GM18858 (cell line): ENCODE measurements around the gene SIPA1L3.
"Not testable (repeated sequence)": the region's sequence is repeated elsewhere in the genome, so short reads cannot be mapped to it uniquely, and the experiment has no call there.

Source experiments
- ATAC-seq: cut with Tn5 transposase; IDR thresholded peaks from one replicate; pipeline ENCODE4 v1.9.1; 2021; ENCODE audit not compliant: unreplicated experiment

SIPA1L3 gene

DNA sequence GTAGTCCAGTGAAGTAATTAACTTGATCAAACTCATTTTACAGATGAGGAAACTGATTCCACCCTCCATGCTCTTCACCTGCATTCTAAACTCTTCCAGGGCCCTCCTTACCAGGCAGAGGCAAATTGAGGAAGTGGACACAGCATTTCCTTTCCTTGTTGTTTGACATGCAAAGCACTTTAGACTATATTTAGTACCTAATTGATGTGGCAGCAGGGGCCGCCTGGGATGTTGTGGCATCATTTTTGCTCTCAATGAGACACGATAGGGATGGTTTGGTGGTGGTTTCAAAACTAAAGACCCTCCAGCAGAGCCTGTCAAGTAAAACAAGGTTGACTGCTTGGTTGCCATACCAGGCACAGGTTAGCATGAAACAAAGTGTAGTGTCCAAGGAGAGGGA is 7.9 kb downstream of the SIPA1L3 start:
- ATAC-seq: no peak

DNA sequence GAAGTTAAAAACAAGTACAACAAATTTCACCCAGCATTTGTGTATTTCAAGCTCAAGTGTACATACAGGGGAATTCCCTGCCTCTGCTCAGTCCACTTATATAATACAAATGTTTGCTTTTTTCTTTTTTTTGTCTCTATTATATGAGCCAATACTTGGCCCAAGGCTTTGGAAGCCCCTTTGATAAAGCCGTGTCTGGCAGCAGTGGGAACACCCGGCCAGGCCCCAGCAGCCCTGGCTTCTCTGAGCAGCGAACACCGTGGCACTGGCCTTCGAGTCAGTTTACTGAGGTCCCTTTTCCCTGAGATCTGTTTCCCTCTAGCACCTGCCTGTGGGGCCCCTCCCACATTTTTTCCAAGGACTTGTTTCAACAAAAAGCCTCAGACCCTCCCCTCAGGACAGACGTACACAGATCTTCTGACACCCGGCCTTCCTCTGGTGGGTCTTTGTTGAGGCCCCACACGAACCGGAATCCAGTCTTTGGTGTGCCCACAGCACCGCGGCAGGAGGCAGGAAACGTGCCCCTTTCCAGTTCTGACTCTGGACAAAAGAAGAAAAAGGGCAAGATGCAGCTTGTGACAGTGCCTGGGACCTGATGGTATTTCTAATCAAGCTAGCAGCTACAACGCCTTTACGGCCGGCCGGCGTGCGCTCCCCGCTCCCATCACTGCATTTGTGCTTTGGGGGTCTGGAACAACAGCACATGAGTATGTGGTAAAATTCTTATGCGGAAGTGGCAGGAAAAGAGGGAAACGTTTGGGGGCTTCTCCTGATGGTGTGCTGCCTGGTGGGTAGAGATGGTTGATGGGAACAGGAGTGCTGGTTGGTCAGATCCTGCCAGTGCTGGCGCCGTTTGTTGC is 13.8 kb downstream of the SIPA1L3 start:
- ATAC-seq: no peak

DNA sequence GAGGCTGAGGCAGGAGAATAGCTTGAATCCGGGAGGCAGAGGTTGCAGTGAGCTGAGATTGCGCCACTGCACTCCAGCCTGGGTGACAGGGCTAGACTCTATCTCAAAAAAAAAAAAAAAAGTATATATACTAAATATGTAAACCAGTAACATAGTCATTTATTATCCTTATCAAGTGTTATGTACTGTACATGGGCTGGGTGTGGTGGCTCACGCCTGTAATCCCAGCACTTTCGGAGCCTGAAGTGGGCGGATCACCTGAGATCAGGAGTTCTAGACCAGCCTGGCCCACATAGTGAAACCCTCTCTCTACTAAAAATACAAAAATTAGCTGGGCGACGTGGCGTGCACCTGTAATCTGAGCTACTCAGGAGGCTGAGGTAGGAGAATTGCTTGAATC is 17.6 kb downstream of the SIPA1L3 start:
- ATAC-seq: not testable (repeated sequence)

DNA sequence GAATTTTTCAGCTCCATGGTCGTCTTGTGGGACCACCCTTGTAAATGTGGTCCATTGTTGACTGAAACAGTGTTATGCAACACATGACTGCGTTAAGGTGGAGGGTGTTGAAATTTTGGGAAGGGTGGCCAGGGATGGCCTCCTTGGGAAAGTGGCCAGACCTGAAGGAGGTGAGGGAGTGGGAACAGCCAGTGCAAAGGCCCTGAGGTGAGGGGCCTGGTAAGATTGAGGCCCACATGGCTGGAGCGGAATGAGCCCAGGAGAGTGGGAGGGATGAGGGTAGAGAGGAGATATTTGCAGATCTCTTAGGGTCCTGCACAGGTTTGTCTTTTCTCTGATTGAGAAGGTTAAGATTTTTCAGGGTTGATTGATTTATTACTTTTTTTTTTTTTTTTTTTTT is 18.2 kb downstream of the SIPA1L3 start:
- no peak for ATAC-seq

DNA sequence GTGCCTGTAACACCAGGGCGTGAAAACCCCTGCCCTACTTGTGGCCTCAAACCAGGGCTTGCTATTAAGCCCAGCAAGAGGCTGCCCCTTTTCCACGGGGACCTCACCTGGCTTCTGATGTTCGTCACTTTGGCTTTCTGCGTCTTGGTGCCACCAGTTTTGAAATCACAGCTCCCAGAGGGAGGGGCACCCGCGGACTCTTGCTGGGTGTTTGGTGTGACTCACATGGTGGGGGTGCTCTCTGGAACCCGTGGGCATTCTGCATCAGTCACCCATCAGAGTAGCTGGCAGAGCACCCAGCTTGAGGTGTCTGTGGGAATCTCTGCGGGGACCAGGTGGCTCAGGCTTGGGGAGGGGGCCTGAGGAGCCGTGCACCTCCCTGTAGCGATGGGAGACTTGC is 19.2 kb downstream of the SIPA1L3 start:
- ATAC-seq: no peak

DNA sequence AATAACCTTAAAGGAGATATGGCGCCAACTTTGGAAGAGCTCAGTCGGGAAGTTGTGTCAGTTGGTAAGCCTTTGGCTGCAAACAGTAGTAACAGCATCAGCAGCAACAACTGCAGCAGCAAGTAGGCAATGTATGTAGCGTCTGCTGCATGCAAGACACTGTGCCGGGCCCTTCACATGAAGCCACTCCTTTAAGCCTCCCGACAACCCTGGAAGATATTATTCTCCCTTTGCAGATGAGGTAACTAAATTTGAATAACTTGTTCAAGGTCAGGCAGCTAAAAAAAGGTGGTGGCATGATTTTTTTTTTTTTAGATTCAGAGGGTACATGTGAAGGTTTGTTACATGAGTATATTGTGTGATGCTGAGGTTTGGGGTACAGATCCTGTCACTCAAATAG is 19.7 kb downstream of the SIPA1L3 start:
- no peak for ATAC-seq

DNA sequence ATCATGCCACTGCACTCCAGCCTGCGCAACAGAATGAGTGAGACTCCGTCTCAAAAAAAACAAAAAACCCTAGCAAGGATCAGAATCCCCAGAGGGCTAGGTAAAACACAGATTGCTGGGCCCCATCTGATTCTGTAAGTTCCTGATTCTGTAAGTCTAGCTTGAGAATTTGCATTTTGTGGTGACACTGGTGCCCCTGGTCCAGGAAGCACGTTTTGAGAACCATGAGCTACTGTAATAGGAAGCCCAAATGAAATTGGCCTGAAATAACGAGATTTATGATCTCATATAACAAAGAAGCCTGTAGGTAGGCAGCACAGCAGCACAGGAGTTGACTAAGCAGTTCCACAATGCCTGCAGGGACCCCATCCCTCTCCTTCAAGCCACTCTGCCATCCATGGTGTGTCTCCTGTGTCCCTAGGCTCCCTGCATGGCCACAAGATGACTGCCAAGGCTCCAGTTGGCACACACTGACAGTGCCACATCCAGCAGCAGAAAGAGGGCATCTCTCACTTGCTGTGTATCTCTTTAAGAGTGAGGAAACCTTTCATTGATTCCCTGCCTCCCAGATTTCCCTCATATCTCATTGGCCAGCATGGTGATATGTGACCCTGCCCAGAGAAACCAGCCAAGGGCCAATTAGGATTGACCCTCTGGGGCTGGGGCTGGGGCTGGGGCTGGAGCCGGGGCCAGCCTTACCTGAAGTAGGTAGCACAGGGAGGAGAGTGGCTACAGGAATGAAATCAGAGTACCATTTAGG is 21.7 kb downstream of the SIPA1L3 start:
- peak; percentile 43 for ATAC-seq

DNA sequence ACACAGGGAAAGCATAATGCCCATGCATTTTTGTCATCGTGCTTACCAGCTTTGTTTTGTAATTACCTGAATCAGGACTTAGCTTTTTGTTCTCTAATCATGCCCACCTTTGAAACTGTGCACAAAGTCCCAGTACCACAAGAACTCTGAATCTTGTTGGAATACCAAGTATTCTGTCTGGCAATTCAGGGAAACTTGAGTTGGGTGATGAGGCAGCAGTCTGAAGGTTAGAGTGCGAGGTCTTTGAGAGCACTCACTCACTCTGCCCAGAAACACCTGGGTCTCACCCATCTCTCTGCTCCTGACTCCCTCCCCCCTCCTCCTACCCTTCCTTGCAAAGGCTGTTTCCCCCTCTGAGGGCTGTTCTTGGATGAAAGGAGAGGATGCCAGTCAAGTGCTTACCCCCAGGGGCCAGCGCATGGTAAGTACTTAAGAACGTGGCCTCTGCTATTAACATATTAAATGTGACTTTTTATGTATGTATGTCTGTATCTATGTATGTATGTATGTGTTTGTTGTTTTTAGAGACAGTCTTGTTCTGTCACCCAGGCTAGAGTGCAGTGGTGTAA is 22.4 kb downstream of the SIPA1L3 start:
- no peak for ATAC-seq

DNA sequence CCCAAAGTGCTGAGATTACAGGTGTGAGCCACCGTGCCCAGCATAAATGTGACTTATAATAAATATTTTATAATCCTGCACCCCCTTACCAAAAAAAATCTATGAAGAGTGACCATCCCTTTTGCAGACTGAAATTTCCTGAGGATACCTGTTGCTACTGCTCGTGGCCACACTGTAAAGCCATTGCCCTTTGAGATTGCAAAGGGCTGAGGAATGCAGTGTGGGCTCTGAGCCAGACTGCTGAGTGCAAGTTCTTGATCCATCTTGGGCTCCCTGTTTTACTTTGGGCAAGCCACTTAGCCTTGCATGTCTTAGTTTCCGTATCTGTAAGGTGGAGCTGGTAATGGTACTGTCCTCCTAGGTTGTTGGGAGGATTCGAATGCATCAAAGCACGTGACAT is 23.4 kb downstream of the SIPA1L3 start:
- no peak for ATAC-seq

DNA sequence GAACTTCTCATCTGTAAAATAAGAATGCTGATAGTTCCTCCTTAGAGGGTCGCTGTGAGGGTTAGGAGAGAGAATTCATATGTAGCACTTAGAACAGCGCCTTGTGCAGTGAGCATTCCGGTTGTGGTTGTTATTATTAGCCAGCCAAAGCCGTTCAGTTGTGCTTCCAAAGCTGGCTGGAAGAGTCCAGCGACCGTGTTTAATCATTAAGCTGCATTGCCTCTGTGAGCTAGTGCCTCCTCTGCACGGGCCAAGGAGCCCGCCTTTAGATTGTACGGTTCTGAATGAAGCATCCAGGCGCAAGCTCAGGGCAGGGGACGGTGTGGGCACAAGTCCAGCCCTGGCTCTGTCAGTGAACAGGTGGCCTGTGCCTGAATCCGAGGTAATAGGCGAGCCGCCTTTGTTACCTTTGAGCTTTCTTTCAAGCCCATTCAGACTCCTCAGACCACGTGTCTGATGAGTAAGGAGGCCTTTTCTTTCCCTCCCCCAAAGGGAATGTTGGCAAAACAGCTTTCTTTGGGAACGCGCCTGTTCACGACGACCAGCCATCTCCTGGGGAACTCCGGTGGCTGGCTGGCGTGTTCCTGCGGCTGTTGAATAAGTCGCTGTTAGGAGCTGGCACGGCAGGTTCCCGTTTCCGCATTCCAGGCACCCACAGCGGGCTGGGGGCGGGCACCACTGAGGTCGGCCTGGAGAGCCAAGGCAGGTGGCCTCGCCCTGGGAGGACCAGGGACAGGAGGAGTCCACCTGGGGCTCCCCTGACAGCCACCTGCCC is 25.1 kb downstream of the SIPA1L3 start:
- no peak for ATAC-seq

DNA sequence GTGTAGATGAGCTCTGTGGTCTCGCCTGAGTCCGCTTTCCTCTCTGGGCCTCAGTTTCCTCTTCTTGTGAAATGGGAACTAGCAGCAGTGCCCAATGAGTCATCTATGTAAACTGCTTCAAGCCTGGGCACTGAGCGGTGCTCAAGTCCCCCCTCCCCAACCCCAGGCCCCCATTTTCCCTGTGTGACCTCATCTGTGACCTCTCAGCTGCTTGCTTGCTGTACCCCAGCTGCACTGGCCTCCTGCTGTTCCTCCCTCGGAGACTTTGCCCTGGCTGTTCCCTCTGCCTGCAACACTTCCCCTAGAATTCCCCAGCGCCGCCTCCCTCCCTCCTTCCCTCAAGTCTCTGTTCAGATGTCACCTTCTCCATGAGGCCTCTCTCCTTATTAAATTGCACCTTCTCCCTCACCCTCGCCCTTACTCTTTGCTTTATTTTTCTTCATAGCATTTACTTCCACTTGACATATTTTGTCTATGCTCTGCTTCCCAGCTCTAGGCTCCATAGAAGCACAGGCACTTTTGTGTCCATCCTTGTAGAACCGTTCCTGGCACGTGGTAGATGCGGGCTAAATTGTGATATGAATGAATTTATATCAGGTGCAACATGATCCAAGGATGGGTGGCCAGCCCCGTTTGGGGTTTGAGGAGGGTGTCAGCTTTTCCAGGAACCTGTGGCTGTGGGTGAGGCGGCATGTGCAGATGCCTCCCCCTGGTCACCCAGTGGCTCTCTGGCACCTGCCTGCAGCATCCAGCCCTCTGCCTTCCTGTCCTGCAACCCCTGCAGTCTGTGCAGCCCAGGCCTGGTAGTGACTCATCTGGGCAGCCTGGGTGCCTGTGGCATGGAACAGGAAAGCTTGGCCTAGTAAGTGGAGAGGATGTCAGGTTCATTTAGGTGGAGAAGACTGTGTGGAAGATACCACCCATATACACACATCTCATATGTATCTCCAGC is 26.3 kb downstream of the SIPA1L3 start:
- ATAC-seq: no peak

DNA sequence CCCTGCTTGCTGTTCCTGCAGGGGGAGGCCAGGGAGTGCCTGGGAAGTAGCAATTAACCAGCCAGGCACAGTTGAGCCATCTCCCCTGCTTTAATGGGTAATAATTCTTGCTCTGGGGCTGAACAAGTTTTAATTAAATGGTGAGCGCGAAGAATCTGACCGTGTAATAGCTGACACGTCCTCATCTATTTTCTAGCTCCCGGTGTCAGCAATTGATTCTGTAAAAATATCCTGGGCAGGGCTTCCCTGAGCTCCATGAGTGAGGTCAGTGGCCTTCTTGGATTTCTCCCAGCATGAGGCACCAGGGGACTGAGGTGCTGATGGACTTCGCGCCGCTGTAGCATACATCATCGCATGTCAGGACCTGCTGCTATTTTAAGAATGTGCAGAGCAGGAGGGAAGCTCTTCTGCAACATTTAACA is 26.9 kb downstream of the SIPA1L3 start:
- no peak for ATAC-seq

DNA sequence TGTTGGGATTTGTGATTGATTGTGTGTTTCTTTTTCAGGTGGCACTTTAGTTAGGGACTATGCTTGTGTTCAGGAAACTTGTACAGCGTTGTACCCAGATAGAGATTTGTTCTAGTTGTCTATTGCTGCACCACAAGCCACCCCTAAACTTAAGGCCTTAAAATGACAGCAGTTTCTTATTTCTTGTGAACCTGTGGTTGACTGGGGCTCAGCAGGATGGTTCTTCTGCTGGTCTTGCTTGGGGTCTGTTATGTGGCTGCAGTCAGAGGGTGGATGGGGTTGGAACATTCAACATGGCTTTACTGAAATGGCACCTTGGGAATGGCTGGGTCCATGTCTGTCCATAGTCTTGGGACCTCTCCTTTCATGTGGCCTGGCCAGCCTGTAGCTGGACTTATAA is 28.3 kb downstream of the SIPA1L3 start:
- no peak for ATAC-seq

DNA sequence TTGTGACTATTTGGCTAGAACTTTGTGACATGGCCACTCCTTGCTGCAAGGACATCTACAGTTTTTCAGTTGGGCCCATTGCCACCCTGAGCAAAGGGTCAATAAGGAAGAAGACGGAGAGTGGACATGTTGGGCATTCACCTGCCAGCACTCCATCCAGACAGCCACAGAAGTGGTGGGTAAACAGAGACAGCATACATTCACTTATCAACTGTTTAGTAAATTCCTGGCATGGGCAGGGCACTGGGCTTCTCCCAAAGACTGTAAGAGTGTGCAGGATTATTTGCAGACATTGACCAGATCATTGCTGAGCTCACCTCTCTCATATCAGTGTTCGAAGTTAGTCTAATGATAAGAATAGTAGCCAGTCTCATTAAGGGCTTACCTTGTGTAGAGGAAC is 29.2 kb downstream of the SIPA1L3 start:
- no peak for ATAC-seq

DNA sequence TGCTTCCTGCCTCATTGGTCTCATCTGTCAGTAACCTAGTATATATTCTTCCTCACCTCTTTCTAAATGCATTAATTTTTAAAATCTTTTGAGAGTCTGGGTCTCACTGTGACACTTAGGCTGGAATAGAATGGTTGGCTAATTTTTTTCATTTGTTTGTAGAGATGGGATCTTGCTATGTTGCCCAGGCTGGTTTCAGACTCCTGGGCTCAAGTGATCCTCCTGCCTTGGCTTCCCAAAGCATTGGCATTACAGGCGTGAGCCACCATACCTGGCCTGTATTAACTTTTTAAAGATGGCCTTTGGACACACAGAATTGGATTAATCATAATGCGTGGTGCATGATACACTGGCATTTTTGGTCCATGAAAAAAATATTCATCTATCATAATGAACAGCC is 29.9 kb downstream of the SIPA1L3 start:
- no peak for ATAC-seq

DNA sequence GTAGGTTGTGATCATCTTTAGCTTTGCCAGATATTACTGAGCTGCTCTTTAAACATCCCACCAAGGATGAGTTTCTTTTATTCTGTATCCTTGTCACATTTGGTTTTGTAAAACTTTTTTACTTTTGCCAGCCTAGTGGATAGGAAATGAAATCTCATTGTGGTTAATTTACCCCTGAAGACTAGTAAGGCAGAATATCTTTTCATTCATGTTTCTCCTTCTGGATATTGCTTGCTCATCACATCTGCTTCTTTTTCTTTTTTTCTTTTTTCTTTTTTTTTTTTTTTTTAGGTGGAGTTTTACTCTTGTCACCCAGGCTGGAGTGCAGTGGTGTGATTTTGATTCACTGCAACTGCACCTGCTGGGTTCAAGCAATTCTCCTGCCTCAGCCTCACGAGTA is 31.3 kb downstream of the SIPA1L3 start:
- ATAC-seq: no peak

DNA sequence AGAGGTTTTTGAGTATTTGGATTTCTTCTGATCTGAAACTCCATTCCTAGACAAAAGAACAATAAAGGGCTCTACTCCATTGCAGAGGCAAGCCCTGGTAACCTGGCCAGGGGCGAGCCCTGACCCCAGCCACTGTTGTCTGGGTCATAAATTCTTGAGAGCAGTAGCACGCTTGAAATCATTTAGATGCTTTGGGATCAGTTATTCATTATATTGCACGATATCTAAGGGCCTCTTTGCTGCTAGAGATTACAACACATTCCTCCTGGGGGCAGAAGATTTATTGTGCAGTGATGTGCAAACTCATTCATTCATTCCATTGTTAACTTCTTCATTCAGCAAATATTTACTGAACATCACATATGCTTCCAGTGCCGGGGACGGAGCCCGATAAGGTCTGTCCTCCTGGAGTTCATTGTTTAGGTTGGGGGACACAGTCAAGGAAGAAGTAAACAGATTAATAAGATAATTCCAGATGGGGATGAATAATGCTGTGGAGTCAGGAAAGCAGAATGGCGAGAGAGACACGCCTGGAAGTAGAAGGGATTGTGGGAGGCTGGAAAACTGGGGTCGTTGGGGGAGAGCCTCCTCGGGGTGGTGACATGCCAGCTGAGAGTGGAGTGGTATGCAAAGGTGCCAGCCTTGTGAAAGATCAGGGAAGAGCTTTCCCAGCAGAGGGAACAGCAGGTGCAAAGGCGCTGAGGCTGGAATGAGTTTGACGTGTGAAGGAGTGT is 34.9 kb downstream of the SIPA1L3 start:
- ATAC-seq: no peak

DNA sequence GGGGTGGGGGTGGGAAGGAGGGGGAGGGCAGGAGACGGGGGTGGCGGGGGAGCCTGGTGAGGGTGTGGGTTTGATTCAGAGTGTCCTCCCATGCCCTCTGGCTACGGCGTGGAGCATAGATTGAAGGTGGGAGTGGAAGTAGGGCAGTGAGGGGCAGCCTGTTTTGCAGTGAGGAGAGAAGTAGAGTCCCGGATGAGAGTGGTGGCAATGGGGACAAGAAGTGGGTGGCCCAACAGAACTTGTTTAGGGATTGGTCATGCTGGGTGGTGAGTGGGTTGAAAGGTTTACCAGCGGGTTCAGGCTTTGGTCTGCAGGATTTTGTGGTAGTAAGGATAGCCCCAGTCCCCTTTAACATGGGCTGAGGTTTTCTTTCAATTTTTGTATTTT is 35.5 kb downstream of the SIPA1L3 start:
- ATAC-seq: no peak

DNA sequence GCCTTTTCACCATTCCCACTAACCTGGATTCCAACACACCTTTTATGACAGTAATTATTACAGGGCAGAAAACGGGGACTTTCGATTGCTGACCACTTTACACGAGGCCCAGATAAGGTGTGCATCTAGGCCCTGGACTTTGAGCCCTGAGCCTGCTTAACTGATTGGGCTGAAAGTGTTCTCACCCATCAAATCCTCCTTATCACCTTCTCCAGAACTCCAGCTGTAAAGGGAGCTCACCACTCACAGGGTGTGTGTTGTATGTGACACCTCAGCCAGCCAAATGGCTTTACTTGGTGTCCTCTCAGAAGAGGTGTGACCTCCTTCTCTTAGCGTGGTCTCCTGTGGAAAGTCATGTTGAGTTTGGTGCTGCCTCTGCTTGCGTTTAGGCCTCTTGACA is 36.5 kb downstream of the SIPA1L3 start:
- no peak for ATAC-seq

DNA sequence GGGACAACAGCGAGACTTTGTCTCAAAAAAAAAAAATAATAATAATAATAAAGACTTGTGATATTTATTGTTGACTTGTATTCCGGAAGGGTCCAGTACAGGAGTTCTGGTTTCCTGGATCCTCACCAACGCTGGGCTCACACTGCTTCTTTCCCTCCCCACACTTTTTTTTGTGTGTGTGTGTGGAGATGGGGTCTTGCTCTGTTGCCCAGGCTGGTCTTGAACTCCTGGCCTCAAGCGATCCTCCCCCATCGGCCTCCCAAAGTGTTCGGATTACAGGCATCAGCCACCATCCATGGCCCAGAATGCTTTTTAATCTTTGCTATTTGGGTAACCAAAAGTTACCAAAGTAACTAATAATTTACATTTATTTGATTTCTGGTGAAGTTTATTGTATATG is 39.1 kb downstream of the SIPA1L3 start:
- ATAC-seq: no peak
